Psoas muscle (tissue), 8 donors: ENCODE data around the gene RDH12. TPM values are rescaled to one million over a fixed set of nuclear protein-coding genes. Genes with fewer than 3 reads are reported as not detected.

Source experiments
- ATAC-seq, 4 donors: fragments of 200-7000 bp; cut with Tn5 transposase; one replicate each; pipeline ENCODE4 v1.9.1; 2020; ENCODE audit warnings: moderate library complexity in 3 of 4, mild to moderate bottlenecking in 2 of 4
- DNase-seq, 2 donors: peaks; one replicate each; pipeline ENCODE4 v3.0.0-alpha.2; 2020
- H3K27ac ChIP-seq: fragments of 200-600 bp; one replicate; pipeline ENCODE4 v1.8.0; 2022
- H3K27me3 ChIP-seq, 3 donors: fragments of 200-600 bp in 1 of 3; one replicate each; pipeline versions ENCODE4 v1.6.1 to v1.8.0; 2013 to 2022; ENCODE audit warnings: low read length in 2 of 3, mild to moderate bottlenecking in 2 of 3, moderate library complexity in 1 of 3; ENCODE audit not compliant: insufficient read depth in 3 of 3
- H3K36me3 ChIP-seq, 2 donors: fragments of 200-600 bp in 1 of 2; one replicate each; pipeline versions ENCODE4 v1.6.1 to v1.8.0; 2013 to 2022; ENCODE audit warnings: low read depth in 1 of 2, mild to moderate bottlenecking in 1 of 2, moderate library complexity in 1 of 2; ENCODE audit not compliant: insufficient read depth in 1 of 2
- H3K4me1 ChIP-seq: fragments of 200-600 bp; one replicate; pipeline ENCODE4 v1.8.0; 2022
- H3K4me3 ChIP-seq: fragments of 200-600 bp; one replicate; pipeline ENCODE4 v1.8.0; 2022; ENCODE audit warnings: mild to moderate bottlenecking
- H3K9me3 ChIP-seq: fragments of 200-600 bp; one replicate; pipeline ENCODE4 v1.8.0; 2022
- WGBS, 3 donors: extraction: QIAGEN DNeasy Blood & Tissue Kit; methylation state at CpG; one replicate each; pipeline versions ENCODE4 v1.1.6 to v1.1.7; 2013; 5-methylcytosine and 5-hydroxymethylcytosine counted together
- intact Hi-C, 2 donors: fragments of 100-400 bp; cut with DNase I; formaldehyde crosslinking; loops; one replicate each; pipeline versions ENCODE4 v1.11.0 to v1.14.2; 2022
- polyA plus RNA-seq, 3 donors: library from polyadenylated mRNA; stranded (reverse); fragments of 200-250 nt; gene quantifications; one replicate each; pipeline ENCODE4 v1.2.3, GENCODE V29; 2013
- total RNA-seq, 4 donors: library from RNA; stranded (reverse); fragmentation: NEBNext Ultra II Directional in 2 of 4; extraction: Animal tissue kit (Norgen Biotek cat#: 25700) in 2 of 4; gene quantifications; one replicate each; pipeline versions ENCODE4 v1.2.1 to v1.2.4, GENCODE V29; 2021 to 2023
- TF ChIP-seq, protein P1 (sequence below): fragments of 200-600 bp; IDR thresholded peaks from one replicate; pipeline ENCODE4 v1.8.0; 2022; ENCODE audit warnings: antibody characterized with exemption
- donor health status: healthy with polysubstance abuse.
- donor health status: DM: no; HTN: no; CAD: no; lungs with moderate emphysema.
- donor health status: Bipolar disorder and iron deficiency.
- donor health status: healthy.
- donor health status: DM: yes; HTN: yes; CAD: no.
- donor health status: DM: no; HTN: no; CAD: no.
- donor health status: DM: no; HTN: no; CAD: no.
- donor health status: DM: yes; HTN: yes; CAD: no.

Gene RDH12
- total and polyA plus RNA-seq, 7 donors = 0.03 TPM; not detected in 6

DNA sequence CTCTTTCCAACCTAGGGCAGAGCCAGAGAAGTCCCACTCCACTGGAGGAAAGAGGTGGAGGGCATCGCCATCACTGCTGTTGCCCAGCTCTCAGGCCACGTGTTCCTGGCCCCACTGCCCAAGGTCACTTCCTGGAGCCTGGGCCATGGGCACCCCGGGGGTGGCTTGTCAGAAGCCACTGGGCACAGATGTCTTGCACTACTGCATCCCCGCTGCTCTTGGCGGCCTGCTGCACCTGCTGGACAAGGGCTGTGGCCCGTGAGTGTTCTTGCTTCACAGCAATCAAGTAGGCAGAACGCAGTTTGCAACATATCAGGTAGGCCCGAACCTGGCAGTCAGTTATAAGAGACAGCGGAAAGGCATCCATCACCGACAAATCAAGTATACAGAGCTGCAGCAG is 46.6 kb downstream of the RDH12 start:
- Histone ChIP-seq H3K9me3 (no peaks in the 10 kb centered on the region), H3K27me3 (no peaks in the 10 kb centered on the region), H3K4me3 (no peak overlapping the region), H3K27ac (no peak overlapping the region), H3K36me3 (peaks cover 21 to 68% of the 10 kb centered on the region in 2 donors), H3K4me1 (peaks cover 5% of the 10 kb centered on the region)
- no peak for ATAC-seq
- WGBS, 3 donors = 95 to 97% (median 96%) methylated on average over 10 of the region's 10 CpGs
- DNase-seq = no peak
- intact Hi-C loops = no loop called here
- TF ChIP-seq, protein P1, sequence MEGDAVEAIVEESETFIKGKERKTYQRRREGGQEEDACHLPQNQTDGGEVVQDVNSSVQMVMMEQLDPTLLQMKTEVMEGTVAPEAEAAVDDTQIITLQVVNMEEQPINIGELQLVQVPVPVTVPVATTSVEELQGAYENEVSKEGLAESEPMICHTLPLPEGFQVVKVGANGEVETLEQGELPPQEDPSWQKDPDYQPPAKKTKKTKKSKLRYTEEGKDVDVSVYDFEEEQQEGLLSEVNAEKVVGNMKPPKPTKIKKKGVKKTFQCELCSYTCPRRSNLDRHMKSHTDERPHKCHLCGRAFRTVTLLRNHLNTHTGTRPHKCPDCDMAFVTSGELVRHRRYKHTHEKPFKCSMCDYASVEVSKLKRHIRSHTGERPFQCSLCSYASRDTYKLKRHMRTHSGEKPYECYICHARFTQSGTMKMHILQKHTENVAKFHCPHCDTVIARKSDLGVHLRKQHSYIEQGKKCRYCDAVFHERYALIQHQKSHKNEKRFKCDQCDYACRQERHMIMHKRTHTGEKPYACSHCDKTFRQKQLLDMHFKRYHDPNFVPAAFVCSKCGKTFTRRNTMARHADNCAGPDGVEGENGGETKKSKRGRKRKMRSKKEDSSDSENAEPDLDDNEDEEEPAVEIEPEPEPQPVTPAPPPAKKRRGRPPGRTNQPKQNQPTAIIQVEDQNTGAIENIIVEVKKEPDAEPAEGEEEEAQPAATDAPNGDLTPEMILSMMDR = no peak

DNA sequence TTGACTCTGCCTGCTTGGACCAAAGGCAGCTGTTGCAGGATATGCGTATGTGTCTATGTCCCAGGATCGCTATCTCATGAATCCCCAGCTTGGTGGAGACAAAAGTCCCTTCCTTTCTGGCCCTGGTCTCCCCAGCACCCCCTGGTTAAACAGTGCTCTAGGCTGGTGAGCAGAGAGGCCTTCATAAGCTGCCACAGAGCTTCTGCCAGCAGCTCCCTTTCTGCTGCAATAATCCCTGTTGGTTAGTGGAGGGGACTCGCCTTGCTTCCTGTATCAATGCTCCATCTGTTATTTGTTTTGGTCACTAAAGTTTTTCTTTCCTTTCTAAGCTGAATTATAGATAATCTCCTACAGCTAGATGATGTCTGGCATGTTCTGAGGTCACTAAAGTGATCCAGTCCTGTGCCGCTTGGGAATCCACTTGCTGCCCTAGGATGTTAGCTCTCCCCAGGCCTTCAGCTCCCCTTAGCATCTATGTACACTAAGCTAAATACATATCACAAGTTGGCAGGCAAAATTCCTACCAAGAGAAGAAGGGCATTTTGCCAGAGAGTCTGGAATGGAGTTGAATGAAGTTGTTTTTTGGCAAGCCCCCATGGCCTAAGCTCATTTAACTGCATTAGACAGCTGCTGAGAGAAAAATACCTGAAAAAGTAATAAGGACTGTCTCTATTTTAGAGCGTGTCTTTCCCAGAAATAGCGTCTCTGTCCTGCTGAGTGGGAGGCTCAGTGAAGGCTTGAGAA is 47.8 kb downstream of the RDH12 start:
- Histone ChIP-seq H3K27me3 (no peaks in the 10 kb centered on the region), H3K9me3 (no peaks in the 10 kb centered on the region), H3K27ac (no peak overlapping the region), H3K4me3 (no peak overlapping the region), H3K36me3 (peaks cover 27 to 80% of the 10 kb centered on the region in 2 donors), H3K4me1 (no peaks in the 10 kb centered on the region)
- intact Hi-C loops = no loop called here
- DNase-seq = no peak
- no peak for ATAC-seq
- WGBS, 3 donors = 79 to 91% (median 87%) methylated on average over 6 of the region's 6 CpGs
- TF ChIP-seq, protein P1 = no peak

DNA sequence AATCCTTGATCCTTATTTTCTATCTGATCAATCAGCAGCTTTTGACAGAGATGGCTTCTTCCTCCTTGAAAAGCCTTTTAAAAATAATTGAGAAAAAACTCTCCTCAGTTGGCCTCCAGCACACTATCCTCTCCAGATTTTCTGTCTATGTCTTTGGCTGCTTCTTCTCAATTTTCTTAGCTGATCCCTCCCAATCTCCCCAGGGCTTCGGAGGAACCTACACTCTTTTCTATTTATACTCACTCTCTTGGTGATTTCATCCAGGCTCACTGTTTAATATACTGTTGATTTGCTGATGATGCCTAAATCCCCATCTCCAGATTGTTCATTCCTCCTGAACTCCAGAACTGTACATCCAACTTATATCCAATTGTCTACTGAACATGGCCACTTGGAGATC is 54.8 kb downstream of the RDH12 start:
- Histone ChIP-seq H3K27ac (no peak overlapping the region), H3K9me3 (no peaks in the 10 kb centered on the region), H3K4me3 (no peak overlapping the region), H3K36me3 (peaks cover 35 to 93% of the 10 kb centered on the region in 2 donors), H3K27me3 (no peaks in the 10 kb centered on the region), H3K4me1 (no peaks in the 10 kb centered on the region)
- 55 to 73% (median 64%) methylated on average over 1 of the region's 1 CpG for WGBS, 3 donors
- TF ChIP-seq, protein P1 = no peak
- ATAC-seq = no peak
- DNase-seq = no peak
- intact Hi-C loops = no loop called here

DNA sequence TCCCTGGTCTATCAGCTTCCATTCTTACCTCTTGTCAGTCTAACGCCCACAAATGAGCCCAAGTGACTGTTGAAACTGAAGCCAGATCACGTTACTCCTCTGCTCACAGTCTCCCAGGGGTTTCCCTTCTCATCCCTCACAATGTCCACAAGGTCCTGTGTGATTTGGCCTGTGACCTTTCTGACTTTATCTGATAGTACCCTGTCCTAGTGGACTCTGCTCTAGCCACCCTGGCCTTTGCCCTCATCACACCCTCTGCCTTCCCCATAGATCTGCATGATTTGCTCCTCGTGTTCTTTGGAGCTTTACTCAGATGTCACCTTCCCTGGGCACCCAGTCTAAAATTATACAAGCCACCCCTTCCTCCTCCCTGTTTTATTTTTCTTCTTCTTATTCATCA is 55.5 kb downstream of the RDH12 start:
- H3K27me3 ChIP-seq = no peaks in the 10 kb centered on the region
- ATAC-seq = no peak
- peaks cover 31 to 93% of the 10 kb centered on the region in 2 donors for H3K36me3 ChIP-seq

More for the DNA sequence above, 55.5 kb downstream of the RDH12 start:
- DNase-seq = no peak
- Histone ChIP-seq H3K4me1 (no peaks in the 10 kb centered on the region), H3K9me3 (no peaks in the 10 kb centered on the region), H3K27ac (no peak overlapping the region), H3K4me3 (no peak overlapping the region)
- TF ChIP-seq, protein P1 = no peak
- WGBS, 3 donors = 72 to 90% (median 83%) methylated on average over 3 of the region's 3 CpGs
- intact Hi-C loops = no loop called here
